ENCODE results near the gene JMJD1C.

- TF ChIP-seq, protein P1, sequence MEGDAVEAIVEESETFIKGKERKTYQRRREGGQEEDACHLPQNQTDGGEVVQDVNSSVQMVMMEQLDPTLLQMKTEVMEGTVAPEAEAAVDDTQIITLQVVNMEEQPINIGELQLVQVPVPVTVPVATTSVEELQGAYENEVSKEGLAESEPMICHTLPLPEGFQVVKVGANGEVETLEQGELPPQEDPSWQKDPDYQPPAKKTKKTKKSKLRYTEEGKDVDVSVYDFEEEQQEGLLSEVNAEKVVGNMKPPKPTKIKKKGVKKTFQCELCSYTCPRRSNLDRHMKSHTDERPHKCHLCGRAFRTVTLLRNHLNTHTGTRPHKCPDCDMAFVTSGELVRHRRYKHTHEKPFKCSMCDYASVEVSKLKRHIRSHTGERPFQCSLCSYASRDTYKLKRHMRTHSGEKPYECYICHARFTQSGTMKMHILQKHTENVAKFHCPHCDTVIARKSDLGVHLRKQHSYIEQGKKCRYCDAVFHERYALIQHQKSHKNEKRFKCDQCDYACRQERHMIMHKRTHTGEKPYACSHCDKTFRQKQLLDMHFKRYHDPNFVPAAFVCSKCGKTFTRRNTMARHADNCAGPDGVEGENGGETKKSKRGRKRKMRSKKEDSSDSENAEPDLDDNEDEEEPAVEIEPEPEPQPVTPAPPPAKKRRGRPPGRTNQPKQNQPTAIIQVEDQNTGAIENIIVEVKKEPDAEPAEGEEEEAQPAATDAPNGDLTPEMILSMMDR (conservative IDR thresholded peaks at IDR 0.05; ENCODE audit: low read length): no peak
- TF ChIP-seq EZH2phosphoT487 (IDR thresholded peaks at IDR 0.05; ENCODE audit: borderline replicate concordance): no peak
Measured at GRCh38 chr10:63206576-63206975, 259.2 kb downstream of the JMJD1C start.

Measured in Loucy (cell line).